ENCODE results near the gene MMP24OS. TPM values are rescaled to one million over a fixed set of nuclear protein-coding genes. Genes with fewer than 3 reads are reported as not detected.
"Not testable (repeated sequence)": the region's sequence is repeated elsewhere in the genome, so short reads cannot be mapped to it uniquely, and the experiment has no call there.

MMP24OS gene
- polyA plus RNA-seq, 4 donors: 29.3 to 53.2 (median 41.5) TPM

GRCh38 chr20:35280523-35280922 is 2.6 kb upstream of the MMP24OS start:
- DNase-seq (ENCODE audit: low read depth in 4 of 4, low spot score in 3 of 4): no peak

GRCh38 chr20:35279533-35280174 is 1.7 kb upstream of the MMP24OS start:
- no peak for DNase-seq (ENCODE audit: low read depth in 4 of 4, low spot score in 3 of 4)

- DNase-seq (ENCODE audit: low read depth in 4 of 4, low spot score in 3 of 4): no peak
Measured at GRCh38 chr20:35279040-35279439, 1.1 kb upstream of the MMP24OS start.

GRCh38 chr20:35277127-35277526 is 795 bp downstream of the MMP24OS start:
- DNase-seq (ENCODE audit: low read depth in 4 of 4, low spot score in 3 of 4): no peak

- no peak for DNase-seq (ENCODE audit: low read depth in 4 of 4, low spot score in 3 of 4)
Measured at GRCh38 chr20:35276408-35276807, 1.5 kb downstream of the MMP24OS start.

GRCh38 chr20:35275741-35276251 is 2.1 kb downstream of the MMP24OS start:
- no peak for DNase-seq (ENCODE audit: low read depth in 4 of 4, low spot score in 3 of 4)

- no peak for DNase-seq (ENCODE audit: low read depth in 4 of 4, low spot score in 3 of 4)
Measured at GRCh38 chr20:35274172-35275092, 3.5 kb downstream of the MMP24OS start.

DNA sequence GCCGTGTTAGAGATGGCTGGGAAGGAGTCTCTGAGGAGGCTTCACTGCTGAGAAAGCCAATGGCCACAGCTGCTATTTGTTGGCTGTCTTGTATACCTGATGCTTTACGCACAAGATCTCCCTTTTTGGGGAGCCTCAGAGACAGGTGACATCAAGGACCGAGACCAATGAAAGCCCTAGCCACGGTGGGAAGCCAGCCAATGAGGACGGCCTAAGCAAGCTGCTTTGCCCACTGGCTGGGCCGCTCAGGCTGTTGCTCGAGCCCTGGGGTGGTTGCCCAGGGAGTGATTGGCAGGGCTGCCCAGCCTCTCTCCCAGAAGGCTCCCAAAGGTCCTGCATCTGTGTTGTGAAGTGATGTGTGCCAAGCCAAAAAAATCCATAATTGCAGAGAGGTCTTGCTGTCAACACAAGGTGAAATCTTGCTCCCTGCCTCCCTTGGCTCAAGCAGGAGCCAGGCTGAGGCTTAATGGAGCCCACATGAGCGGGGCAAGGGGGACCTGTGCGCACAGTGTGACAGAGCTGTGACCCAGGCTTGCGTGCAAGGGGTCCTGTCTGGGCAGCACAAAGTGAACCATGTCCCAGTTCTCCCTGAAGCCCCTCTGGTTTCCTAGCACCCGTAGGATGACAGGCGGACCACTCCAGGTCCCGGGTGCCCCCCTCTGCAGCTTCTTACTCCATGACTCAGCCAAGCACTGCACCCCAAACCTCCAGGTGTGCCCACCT is 4.3 kb downstream of the MMP24OS start:
- no peak for DNase-seq (ENCODE audit: low read depth in 4 of 4, low spot score in 3 of 4)

GRCh38 chr20:35271904-35272303 is 6.0 kb downstream of the MMP24OS start:
- no peak for DNase-seq (ENCODE audit: low read depth in 4 of 4, low spot score in 3 of 4)

DNA sequence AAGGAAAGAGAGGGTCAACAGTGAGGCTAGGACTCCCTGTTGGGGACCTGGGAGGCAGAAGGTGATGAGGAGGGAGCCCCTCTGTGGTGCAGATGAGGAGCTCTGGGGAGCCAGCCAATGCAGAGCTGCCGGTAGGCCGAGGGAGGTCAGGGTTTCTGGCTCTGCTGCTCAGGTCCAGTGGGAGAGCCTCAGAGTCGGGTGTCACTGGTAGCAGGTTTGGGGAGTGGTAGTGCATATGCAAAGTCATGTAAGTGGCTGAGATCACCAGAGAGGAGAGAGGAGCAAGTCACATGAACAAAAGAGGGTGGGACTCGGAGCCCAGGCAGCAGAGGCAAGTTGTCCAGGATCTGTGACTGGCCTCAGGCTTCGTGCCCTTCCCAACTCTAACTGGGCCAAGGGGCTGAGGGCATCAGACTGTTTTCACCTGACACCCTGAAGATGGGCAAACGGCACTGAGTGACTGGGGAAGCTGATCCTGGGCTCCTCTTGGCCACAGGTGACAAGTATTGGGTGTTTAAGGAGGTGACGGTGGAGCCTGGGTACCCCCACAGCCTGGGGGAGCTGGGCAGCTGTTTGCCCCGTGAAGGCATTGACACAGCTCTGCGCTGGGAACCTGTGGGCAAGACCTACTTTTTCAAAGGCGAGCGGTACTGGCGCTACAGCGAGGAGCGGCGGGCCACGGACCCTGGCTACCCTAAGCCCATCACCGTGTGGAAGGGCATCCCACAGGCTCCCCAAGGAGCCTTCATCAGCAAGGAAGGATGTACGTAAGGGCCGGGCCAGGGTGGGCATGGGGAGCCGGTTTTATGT is 6.6 kb downstream of the MMP24OS start:
- no peak for DNase-seq (ENCODE audit: low read depth in 4 of 4, low spot score in 3 of 4)

GRCh38 chr20:35270021-35270902 is 7.7 kb downstream of the MMP24OS start:
- DNase-seq (ENCODE audit: low read depth in 4 of 4, low spot score in 3 of 4): no peak

DNA sequence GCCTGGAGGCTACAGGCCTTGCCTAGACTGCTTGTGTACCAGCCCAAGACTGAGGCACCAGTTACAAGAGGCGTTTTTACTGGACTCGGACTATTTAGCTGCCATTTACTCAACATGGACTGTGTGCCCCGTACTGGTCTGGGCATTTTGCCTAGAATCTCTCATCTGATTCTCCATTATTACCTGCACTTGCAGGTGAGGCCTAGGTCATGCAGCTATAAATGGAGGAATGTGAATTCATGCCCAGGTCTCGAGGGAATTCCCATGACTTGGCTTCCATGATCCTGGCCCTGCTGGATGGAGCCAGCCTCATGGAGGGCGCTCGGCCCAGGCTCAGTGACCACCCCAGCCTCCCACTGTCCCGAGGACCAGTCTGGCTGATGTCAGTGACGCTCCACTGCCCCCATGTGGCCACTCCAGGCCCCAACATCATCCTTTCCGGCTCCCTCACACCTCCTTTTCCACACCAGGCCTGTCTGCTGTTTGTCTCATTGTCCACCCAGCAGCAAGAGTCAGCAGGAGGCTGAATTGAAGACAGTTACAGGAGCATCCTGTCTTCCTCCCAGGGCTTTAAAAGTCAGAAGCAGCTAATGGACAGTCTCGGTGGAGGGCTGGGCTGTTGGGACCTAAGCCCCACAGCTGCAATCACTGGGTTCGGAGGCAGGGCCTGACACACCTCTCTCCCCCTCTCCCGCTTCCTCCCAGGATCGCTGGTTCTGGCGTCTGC is 8.7 kb downstream of the MMP24OS start:
- peak in 1 of 4 donors; percentile 49 for DNase-seq (ENCODE audit: low read depth in 4 of 4, low spot score in 3 of 4)

DNA sequence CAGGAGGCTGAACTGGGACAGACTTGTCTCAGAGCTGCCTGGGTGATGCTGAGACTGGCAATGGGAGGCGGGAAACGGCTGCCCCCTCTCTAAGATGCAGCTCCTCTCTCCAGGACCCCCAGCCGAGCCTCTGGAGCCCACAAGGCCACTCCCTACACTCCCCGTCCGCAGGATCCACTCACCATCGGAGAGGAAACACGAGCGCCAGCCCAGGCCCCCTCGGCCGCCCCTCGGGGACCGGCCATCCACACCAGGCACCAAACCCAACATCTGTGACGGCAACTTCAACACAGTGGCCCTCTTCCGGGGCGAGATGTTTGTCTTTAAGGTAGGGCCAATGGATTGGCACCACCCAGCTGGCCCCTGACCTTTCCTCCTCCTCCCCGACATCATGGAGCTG is 10.8 kb downstream of the MMP24OS start:
- no peak for DNase-seq (ENCODE audit: low read depth in 4 of 4, low spot score in 3 of 4)

- DNase-seq (ENCODE audit: low read depth in 4 of 4, low spot score in 3 of 4): no peak
Measured at GRCh38 chr20:35264755-35265154, 13.2 kb downstream of the MMP24OS start.

GRCh38 chr20:35263532-35264341 is 14.2 kb downstream of the MMP24OS start:
- DNase-seq (ENCODE audit: low read depth in 4 of 4, low spot score in 3 of 4): no peak

DNA sequence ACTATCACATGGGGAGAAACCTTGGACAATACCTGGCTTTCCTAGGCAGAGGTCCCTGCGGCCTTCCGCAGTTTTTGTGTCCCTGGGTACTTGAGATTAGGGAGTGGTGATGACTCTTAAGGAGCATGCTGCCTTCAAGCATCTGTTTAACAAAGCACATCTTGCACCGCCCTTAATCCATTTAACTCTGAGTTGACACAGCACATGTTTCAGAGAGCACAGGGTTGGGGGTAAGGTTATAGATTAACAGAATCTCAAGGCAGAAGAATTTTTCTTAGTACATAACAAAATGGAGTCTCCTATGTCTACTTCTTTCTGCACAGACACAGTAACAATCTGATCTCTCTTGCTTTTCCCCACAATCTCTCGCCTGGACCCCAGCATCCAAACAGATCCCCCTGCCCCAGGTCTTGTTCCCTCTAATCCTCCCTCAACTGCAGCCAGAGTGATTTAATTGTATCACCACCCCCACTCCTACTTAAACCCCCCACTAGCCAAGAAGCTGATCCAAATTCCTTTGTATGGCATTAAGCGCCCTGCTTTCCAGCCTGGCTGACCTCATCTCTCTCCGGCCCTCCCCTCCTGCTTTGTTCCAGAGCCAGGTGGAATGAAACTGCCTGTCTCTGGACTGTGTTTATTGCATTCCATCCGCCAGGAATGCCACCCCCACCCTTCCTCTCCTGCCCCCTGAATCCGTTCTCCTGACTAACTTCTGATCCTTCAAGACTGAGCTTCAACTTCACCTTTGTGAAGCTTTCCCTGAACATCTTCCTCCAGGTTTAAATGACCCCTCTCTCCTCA is 15.0 kb downstream of the MMP24OS start:
- peak in 3 of 4 donors; percentile 62 to 74 (median 70) for DNase-seq (ENCODE audit: low read depth in 4 of 4, low spot score in 3 of 4)

GRCh38 chr20:35262321-35262720 is 15.6 kb downstream of the MMP24OS start:
- DNase-seq (ENCODE audit: low read depth in 4 of 4, low spot score in 3 of 4): not testable (repeated sequence)

All from right renal pelvis (tissue), 4 donors.